ENCODE results near the gene ZNF560. TPM values are rescaled to one million over a fixed set of nuclear protein-coding genes. Genes with fewer than 3 reads are reported as not detected.
A peak's percentile ranks its signal among the peaks of the same experiment; 100 is the strongest.

The ZNF560 gene
- total RNA-seq, 6 experiments from 2014 or later: 0.07 to 0.28 (median 0.14) TPM; not detected in 1

GRCh38 chr19:9535934-9536333, 37.5 kb upstream of the ZNF560 start:
- Mint-ChIP-seq H3K4me3 (peak overlapping the region; percentile 9; the same call in 1 of the 2 replicates), H3K9me3 (peaks cover 94% of the 10 kb centered on the region), H3K27me3 (ENCODE audit: insufficient read depth) (peaks cover 6% of the 10 kb centered on the region), H3K27ac (no peak overlapping the region), H3K36me3 (ENCODE audit: low read depth) (peaks cover 88% of the 10 kb centered on the region), H3K4me1 (ENCODE audit: low read depth) (peaks cover 17% of the 10 kb centered on the region)
- no peak for DNase-seq
- TF ChIP-seq, protein P1, sequence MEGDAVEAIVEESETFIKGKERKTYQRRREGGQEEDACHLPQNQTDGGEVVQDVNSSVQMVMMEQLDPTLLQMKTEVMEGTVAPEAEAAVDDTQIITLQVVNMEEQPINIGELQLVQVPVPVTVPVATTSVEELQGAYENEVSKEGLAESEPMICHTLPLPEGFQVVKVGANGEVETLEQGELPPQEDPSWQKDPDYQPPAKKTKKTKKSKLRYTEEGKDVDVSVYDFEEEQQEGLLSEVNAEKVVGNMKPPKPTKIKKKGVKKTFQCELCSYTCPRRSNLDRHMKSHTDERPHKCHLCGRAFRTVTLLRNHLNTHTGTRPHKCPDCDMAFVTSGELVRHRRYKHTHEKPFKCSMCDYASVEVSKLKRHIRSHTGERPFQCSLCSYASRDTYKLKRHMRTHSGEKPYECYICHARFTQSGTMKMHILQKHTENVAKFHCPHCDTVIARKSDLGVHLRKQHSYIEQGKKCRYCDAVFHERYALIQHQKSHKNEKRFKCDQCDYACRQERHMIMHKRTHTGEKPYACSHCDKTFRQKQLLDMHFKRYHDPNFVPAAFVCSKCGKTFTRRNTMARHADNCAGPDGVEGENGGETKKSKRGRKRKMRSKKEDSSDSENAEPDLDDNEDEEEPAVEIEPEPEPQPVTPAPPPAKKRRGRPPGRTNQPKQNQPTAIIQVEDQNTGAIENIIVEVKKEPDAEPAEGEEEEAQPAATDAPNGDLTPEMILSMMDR (IDR thresholded peaks at IDR 0.05): no peak

GRCh38 chr19:9531933-9532332, 33.5 kb upstream of the ZNF560 start:
- DNase-seq: peak; percentile 24
- H3K36me3 Mint-ChIP-seq (ENCODE audit: low read depth): peaks cover 98% of the 10 kb centered on the region
- peaks cover 5% of the 10 kb centered on the region for H3K27me3 Mint-ChIP-seq (ENCODE audit: insufficient read depth)
- H3K4me3 Mint-ChIP-seq: no peak overlapping the region
- no peaks in the 10 kb centered on the region for H3K4me1 Mint-ChIP-seq (ENCODE audit: low read depth)
- H3K9me3 Mint-ChIP-seq: peaks cover 99% of the 10 kb centered on the region
- TF ChIP-seq, protein P1 (IDR thresholded peaks at IDR 0.05): no peak
- H3K27ac Mint-ChIP-seq: no peak overlapping the region

DNA sequence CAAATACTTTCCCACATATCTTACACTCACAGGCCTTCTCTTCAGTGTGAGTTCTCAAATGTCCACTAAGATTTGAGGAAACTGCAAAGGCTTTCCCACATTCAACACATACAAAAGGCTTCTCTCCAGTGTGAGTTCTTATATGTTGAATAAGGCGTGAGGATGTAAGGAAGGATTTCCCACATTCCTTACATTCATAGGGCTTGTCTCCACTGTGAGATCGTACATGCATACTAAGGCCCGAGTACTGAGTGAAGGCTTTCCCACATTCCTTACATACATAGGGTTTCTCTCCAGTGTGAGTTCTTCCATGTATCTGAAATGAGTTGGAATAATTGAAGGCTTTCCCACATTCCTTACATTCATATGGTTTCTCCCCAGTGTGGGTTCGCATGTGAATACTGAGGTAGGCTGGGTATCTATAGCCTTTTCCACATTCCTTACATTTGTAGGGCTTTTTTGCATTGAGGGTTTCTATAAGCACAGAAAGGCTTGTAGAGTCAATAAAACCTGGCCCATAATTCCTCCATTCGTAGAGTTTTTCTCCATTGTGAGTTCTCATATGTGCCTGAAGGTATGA, 30.4 kb upstream of the ZNF560 start:
- H3K9me3 Mint-ChIP-seq: peaks cover 99% of the 10 kb centered on the region
- TF ChIP-seq, protein P1 (IDR thresholded peaks at IDR 0.05): no peak

DNA sequence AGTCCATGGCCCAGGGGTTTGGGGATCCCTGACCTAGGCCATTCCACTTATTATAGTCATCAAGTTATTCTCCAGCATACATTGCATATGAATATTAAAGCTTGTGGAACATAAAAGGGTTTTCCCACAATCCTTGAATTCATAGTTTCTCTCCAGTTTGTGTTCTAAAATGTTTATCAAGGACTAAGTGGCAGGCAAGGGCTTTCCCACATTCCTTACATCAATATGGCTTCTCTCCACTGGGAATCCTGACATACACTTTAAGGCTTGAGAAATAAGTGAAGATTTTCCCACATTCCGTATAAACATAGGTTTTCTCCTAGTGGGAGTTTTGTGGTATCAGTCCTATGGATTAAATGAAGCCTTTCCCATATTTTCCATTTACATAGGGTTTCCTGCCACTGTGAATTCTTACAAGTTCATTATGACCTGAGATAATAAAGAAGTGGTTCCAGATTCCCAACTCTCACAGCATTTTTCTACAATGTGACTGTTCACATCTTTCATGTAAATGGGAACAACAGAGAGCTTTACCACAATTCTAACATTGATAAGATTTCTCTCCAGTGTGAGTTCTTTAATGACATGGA, 25.6 kb upstream of the ZNF560 start:
- Mint-ChIP-seq H3K9me3 (peaks cover 91% of the 10 kb centered on the region), H3K27me3 (ENCODE audit: insufficient read depth) (no peaks in the 10 kb centered on the region; the same call in 1 of the 2 replicates), H3K4me1 (ENCODE audit: low read depth) (no peaks in the 10 kb centered on the region), H3K4me3 (no peak overlapping the region), H3K36me3 (ENCODE audit: low read depth) (peaks cover 70% of the 10 kb centered on the region), H3K27ac (no peak overlapping the region)
- peak; percentile 2 for DNase-seq
- TF ChIP-seq, protein P1 (IDR thresholded peaks at IDR 0.05): no peak

More for the DNA sequence above, 30.4 kb upstream of the ZNF560 start:
- H3K27ac Mint-ChIP-seq: no peak overlapping the region
- peak; percentile 14 for DNase-seq
- H3K4me1 Mint-ChIP-seq (ENCODE audit: low read depth): no peaks in the 10 kb centered on the region
- peaks cover 97% of the 10 kb centered on the region for H3K36me3 Mint-ChIP-seq (ENCODE audit: low read depth)
- peaks cover 5% of the 10 kb centered on the region for H3K27me3 Mint-ChIP-seq (ENCODE audit: insufficient read depth)
- H3K4me3 Mint-ChIP-seq: no peak overlapping the region

GRCh38 chr19:9507285-9507684, 8.9 kb upstream of the ZNF560 start:
- Mint-ChIP-seq H3K9me3 (peaks cover 54% of the 10 kb centered on the region), H3K27ac (no peak overlapping the region), H3K36me3 (ENCODE audit: low read depth) (peaks cover 13% of the 10 kb centered on the region), H3K27me3 (ENCODE audit: insufficient read depth) (no peaks in the 10 kb centered on the region; the same call in none of the 2 replicates), H3K4me1 (ENCODE audit: low read depth) (no peaks in the 10 kb centered on the region), H3K4me3 (no peak overlapping the region)
- TF ChIP-seq, protein P1 (IDR thresholded peaks at IDR 0.05): no peak
- DNase-seq: no peak

Measured in HFFc6 (cell line).